ENCODE measurements around the gene ADORA2A. TPM values are rescaled to one million over a fixed set of nuclear protein-coding genes. Genes with fewer than 3 reads are reported as not detected.
A peak's percentile ranks its signal among the peaks of the same experiment; 100 is the strongest.

The ADORA2A gene
- total RNA-seq, 1 experiment from 2014 or later, result 7.6 TPM

- TF ChIP-seq PRDM15 (CRISPR knock-in tag; IDR thresholded peaks at IDR 0.05) (no peak), ZNF423 (CRISPR knock-in tag; IDR thresholded peaks at IDR 0.05) (no peak)
Observed at GRCh38 chr22:24444251-24444650, 16.9 kb downstream of the ADORA2A start (continued).

GRCh38 chr22:24444729-24445466 lies 17.5 kb downstream of the ADORA2A start:
- Mint-ChIP-seq H3K36me3 (no peaks in the 10 kb centered on the region; the same call in 1 of the 2 replicates), H3K9me3 (no peaks in the 10 kb centered on the region), H3K4me1 (peaks cover 7% of the 10 kb centered on the region), H3K27me3 (ENCODE audit: low read depth) (no peaks in the 10 kb centered on the region), H3K4me3 (no peak overlapping the region), H3K27ac (no peak overlapping the region)
- peak; percentile 28; the same call in 1 of the 2 replicates for ATAC-seq
- no peak for DNase-seq (ENCODE audit: low spot score)
- ChIA-PET POLR2A (interaction anchor here (0.9 kb wide), 1 partner anchor 23 kb away, joined by 4 read pairs; no protein-coding TSS in a partner anchor), CTCF (interaction anchor here (0.9 to 2.1 kb wide), 3 partner anchors 23 to 77 kb away, joined by 3 to 13 read pairs (median 10); no protein-coding TSS in a partner anchor)
- TF ChIP-seq FOXK1 (CRISPR knock-in tag; IDR thresholded peaks at IDR 0.05) (no peak), CTCF (IDR thresholded peaks at IDR 0.05) (no peak), ERG (CRISPR knock-in tag; IDR thresholded peaks at IDR 0.05) (no peak), ELF4 (CRISPR knock-in tag; IDR thresholded peaks at IDR 0.05; ENCODE audit: low read depth) (no peak), MLX (CRISPR knock-in tag; IDR thresholded peaks at IDR 0.05) (no peak), ZNF121 (CRISPR knock-in tag; IDR thresholded peaks at IDR 0.05) (no peak), ZBTB43 (CRISPR knock-in tag; IDR thresholded peaks at IDR 0.05) (no peak), ZMAT4 (CRISPR knock-in tag; IDR thresholded peaks at IDR 0.05) (no peak), CDX4 (CRISPR knock-in tag; IDR thresholded peaks at IDR 0.05; ENCODE audit: borderline replicate concordance) (no peak), JAZF1 (CRISPR knock-in tag; IDR thresholded peaks at IDR 0.05) (no peak), KAT7 (CRISPR knock-in tag; IDR thresholded peaks at IDR 0.05; ENCODE audit: borderline replicate concordance) (no peak), ZNF532 (CRISPR knock-in tag; IDR thresholded peaks at IDR 0.05; ENCODE audit: borderline replicate concordance) (no peak), ZNF281 (CRISPR knock-in tag; IDR thresholded peaks at IDR 0.05) (no peak), MXD4 (CRISPR knock-in tag; IDR thresholded peaks at IDR 0.05; ENCODE audit: borderline replicate concordance) (no peak), PRRX2 (CRISPR knock-in tag; IDR thresholded peaks at IDR 0.05) (no peak)

Data from WTC11 (cell line).